HCT116 (cell line): ENCODE measurements around the gene CMBL.

ENCODE experiments used
- ELF1 ChIP-seq: IDR thresholded peaks from 2 replicates; pipeline ENCODE4 v1.6.1; 2012; ENCODE audit warnings: low read depth, borderline replicate concordance
- FOSL1 ChIP-seq: IDR thresholded peaks from 2 replicates; pipeline ENCODE4 v1.6.1; 2012; ENCODE audit warnings: low read depth
- POLR2A ChIP-seq: IDR thresholded peaks from 2 replicates; pipeline ENCODE4 v1.7.0; 2011; ENCODE audit warnings: borderline replicate concordance; ENCODE audit not compliant: insufficient read depth, insufficient read length; ENCODE audit errors: extremely low read depth
- TF ChIP-seq, protein P1 (sequence below), 3 experiments: fragments of 200-600 bp in 1 of 3; sonication (generic) in 1 of 3; IDR thresholded peaks in 2 of 3; conservative IDR thresholded peaks in 1 of 3; 2 replicates each; pipeline ENCODE4 v1.5.1; 2012 to 2017; ENCODE audit warnings: low read depth in 2 of 3, low read length in 2 of 3, antibody characterized with exemption in 1 of 3, borderline replicate concordance in 1 of 3, control low read depth in 1 of 3, mild to moderate bottlenecking in 1 of 3, mixed read lengths in 1 of 3, mixed run types in 1 of 3, moderate library complexity in 1 of 3; ENCODE audit not compliant: insufficient read depth in 1 of 3

DNA sequence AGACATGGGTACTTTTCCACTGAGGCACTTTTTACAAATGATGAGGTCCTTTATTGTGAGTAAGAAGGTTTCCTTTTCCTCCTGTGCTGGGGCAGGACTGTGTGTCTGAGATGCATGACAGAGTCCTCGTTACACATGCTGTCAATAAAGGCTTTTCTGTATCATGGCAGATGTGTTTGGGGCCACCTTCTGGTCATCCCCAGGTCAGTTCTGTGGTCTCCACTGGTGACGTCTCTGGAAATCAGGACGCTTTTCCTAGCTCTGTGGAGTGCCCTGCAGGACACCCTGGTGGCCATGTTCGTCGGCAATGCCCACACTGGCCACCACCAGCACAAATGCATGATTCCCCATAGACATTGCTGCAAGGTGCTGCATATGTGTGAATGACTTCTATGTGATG lies 2.8 kb downstream of the CMBL start:
- TF ChIP-seq, protein P1, sequence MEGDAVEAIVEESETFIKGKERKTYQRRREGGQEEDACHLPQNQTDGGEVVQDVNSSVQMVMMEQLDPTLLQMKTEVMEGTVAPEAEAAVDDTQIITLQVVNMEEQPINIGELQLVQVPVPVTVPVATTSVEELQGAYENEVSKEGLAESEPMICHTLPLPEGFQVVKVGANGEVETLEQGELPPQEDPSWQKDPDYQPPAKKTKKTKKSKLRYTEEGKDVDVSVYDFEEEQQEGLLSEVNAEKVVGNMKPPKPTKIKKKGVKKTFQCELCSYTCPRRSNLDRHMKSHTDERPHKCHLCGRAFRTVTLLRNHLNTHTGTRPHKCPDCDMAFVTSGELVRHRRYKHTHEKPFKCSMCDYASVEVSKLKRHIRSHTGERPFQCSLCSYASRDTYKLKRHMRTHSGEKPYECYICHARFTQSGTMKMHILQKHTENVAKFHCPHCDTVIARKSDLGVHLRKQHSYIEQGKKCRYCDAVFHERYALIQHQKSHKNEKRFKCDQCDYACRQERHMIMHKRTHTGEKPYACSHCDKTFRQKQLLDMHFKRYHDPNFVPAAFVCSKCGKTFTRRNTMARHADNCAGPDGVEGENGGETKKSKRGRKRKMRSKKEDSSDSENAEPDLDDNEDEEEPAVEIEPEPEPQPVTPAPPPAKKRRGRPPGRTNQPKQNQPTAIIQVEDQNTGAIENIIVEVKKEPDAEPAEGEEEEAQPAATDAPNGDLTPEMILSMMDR (IDR thresholded peaks at IDR 0.05 in 2 of 3, conservative IDR thresholded peaks at IDR 0.05 in 1 of 3; ENCODE audit: borderline replicate concordance in 1 of 3, insufficient read depth in 1 of 3, low read depth in 2 of 3, low read length in 2 of 3), result peak in 2 of 3 experiments; percentile 12 to 22; a peak in 2 of 6 replicates
- TF ChIP-seq FOSL1 (no peak), POLR2A (no peak), ELF1 (no peak)
